GM18520 (cell line): ENCODE results near the gene NLGN1.

Experiments used
- ATAC-seq: cut with Tn5 transposase; IDR thresholded peaks from one replicate; pipeline ENCODE4 v1.9.1; 2021; ENCODE audit not compliant: unreplicated experiment

The NLGN1 gene

DNA sequence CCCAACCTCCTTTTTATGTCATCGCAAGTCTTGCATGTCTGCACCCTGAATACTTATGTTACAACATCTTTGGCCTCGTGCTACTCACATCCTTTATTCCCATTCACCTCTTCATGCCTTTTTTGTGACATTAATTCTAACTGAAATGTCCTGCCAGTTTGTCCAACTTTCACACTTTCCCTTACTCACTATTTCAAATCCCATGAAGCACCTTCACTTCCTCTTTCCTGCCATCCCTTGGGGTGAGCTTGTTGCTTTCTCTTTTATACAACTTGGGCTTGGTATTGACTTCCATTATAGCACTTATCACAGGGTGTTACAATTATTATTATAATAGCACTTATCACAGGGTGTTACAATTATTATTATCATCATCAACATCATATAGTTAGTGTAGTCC is 496.3 kb downstream of the NLGN1 start:
- ATAC-seq, result no peak

DNA sequence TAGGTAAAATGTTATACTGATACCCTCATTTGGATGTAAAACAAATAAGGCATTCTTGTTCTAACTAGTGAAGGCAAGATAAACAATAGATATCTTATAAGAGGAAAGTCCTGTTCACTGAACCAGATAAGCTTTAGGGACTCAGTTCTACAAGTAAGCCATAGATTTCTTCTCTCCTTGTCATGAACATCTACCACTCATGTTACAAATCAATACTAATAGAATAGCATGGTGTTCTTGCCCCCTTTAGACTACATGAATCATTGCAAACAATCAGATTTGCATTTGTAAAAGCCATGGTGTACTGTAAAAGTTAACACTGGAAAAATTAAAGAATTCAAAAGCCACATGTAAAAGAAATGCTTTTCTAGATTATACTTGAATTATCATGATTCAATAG is 500.1 kb downstream of the NLGN1 start:
- ATAC-seq, result no peak

DNA sequence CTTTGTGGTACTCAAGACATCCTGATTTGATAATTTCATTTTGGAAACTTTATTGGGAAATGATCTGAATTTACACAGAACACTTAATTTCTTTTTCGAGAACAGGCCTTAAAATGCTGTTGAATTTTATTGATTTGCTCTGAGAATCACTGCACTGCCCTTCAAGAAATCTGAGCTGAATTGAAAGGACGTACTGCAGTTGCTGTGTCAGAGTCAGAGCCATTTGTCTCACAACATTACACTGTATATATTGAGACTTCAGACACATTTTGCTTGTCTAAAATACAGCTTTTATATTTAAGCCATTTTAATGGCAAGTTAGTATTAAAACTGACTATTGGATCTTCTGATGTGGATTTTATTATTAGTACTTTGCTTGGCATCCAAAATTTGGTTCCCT is 504.1 kb downstream of the NLGN1 start:
- ATAC-seq, result no peak

DNA sequence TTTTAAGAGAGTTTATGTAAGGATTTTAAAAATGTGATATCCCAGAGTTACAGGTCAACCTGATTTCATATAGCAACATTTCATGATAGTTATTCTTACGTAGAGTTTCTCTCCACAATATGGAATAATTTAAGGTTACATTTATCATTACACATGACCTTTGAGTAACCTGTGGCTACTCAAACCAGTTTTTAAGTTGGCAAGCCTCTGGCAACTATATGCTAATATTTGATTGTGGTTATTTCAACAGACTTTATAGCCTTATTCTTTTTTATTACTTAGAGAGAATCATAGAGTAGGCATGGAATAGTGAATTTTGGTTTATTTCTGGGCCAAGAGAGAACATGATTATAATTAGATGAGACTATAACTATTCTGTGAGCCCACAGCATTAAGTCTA is 504.9 kb downstream of the NLGN1 start:
- no peak for ATAC-seq

DNA sequence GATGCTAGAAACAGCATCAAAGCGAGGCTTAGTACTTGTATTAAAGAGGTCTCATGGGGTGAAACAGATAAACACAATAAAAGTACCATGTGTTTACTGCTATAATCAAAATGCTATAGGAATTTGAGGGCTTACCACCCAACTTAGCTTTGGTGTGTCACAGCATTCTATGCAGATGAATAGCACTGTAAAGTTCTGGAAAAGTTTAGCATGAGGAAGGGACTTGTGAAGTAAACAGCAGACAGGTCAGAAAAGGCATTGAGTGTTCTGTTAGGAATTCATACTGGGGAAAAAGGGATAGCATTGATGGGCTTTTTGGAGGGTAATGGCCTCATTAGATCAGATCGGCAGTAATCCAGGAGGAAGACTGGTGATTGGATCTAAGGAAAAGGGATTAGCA is 505.3 kb downstream of the NLGN1 start:
- ATAC-seq, result no peak

DNA sequence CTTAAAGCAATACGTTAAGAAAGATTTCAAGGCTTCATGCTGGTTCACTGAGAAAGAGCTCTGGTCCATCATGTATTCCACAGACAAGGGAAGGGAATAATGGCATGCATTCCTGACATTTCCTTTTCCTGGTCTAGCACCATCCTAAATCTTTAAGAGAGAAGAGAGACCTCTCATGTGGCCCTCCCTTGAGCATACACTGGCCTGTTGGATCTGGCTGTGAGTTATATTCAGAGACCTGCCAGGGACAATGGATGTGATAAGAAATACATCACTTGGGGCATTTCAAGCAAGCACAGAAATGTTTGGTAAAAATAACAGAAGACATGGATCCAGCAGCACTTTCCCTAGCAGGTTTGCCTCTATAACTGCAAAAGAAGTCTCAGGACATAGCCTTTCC is 507.8 kb downstream of the NLGN1 start:
- no peak for ATAC-seq

DNA sequence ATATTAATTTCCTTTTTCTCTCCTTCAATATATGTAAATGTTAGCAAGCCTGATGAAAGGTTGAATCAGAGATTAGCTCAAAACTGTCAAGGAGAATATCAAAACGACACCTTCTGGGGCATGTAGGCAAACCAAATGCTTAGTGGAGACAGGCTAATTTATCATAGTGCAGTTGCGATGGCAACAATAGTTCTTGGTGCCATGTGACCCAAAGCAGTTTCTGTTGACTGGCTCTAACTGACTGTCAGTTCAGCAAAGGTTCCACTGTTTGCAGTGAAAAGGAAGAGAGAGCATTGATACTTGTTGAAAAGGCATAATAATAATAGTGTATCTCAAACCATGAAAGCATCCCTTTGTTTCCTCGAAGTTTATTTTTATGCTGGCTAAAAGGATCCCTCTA is 513.9 kb downstream of the NLGN1 start:
- ATAC-seq, result no peak

DNA sequence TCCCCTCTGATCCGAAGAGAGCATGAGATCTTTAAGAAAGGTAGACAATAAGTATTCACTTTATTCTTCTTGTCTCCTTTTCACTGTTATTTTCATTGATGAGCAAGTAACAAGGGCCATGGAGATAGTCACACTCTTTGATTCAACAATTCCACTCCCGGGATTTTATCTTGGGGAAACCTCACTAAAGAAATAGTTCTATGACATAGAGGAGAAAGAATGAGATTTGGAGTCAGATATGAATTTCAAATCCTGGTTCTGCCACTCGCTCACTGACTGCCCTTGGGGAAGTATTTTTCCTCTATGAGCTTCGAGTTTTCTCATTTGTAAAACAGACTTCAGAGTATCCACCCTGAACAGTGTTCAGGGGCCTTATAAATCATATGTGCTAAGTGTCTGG is 514.6 kb downstream of the NLGN1 start:
- no peak for ATAC-seq

DNA sequence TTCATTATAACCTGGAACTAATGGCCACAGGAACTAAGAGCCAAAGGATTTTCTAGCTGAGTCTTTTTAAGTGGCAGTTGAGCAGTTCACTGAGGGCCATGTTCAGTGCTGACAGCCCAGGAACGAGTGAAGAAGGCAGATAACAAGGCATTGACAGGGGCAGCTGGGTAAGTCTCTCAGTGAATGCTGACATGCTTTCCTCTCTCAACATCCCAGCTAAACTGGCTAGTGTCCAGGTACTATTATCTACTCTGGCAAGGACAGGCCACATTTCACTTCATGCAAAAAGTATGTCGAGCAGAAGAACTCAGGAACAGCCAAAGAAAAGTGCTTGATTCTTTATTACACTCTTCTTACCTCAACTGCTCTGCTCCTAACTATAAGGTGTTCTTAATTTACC is 515.9 kb downstream of the NLGN1 start:
- ATAC-seq, result no peak

DNA sequence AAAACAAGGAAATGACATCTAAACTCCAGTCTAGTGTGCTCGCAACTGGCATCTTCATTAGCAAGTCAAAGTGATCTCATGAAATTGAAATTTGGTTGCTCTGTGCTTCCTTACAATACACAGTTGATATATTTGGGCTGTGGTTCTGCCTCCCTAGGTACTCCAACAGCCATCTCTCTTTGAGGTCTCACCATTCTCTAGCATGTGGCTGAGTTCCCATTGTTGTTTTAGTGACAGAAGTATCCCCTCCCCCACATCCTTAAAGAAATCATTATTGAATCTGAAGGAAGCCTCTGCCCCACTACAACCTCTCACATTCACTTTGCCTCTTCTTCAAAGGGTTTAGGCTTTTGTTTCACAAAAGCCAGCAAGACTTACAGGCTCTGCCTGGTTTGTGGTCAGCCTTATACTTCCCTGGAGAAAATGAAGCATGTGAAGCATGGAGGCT is 516.5 kb downstream of the NLGN1 start:
- no peak for ATAC-seq

DNA sequence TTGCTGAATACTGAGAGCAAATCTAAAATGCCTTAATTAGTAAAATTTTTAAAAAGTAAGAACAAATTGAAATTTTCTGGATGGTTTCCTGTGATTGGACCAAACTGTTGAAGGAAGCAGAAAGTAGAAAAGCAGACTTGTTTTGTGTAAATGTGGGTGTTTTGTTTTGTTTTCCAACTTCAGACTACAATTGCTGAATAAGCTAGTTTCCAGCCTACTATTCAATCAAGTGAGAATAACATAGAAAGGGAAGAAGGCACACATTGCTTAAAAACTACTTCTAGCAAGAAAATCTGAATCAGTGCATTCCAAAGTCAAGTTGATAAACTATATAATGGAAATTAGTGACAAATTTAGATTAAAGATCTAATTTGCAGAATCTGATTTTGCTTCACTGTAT is 519.3 kb downstream of the NLGN1 start:
- ATAC-seq, result no peak

DNA sequence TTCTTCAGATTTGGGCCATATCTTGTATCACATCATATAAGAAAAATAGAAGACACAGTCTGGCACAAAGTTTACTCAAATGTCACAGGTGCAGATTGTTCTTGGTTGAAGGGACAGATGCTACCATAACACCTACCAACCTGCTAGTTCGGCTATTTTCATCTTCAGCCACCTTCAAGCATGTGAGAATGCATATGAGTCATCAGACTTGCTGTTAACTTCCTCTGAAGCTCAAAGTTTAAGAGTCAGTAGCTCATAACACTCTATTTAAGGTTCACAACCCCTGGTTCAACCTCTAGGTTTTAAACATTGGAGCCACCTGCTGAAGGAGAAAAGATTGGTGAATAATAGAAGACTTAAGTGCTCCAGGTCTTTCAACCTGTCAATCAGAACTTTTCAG is 522.8 kb downstream of the NLGN1 start:
- peak; percentile 91 for ATAC-seq

DNA sequence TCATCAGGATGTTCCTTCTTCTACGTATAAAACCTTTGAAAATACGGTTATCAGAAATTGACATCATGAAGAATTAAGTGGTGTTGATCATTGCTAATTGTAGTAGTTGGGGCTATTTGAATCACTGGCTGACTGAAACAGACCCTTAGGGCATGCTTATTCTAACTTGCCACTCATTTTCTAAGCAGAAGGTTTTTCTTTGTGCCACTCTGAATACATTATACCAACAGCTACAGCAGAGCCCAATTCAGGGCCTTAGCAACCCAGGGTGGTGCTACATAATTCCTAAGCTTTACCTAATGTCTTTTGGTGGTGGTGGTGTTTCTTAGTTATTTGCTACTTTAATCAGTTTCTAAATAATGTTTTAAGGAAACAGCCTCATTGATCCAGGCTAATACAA is 524.2 kb downstream of the NLGN1 start:
- ATAC-seq, result no peak

DNA sequence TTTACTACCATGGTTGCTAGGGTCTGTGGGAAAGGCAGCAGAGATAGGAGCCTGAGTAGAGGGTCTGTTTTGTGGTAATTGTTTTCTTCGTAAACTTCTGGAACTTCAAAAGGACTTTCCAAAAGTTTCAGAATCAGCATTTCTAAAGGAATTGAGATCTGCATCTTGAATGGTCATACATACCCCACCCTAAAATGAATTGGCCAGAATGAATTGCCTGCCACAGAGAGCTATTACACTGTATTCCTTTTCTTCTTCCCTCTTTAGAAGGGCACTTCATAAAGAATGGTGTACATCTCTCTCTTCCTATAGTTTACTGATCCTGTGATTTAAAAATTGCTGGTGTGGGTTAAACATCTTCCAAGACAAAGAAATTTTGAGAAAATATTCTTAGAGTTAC is 525.7 kb downstream of the NLGN1 start:
- ATAC-seq, result no peak

DNA sequence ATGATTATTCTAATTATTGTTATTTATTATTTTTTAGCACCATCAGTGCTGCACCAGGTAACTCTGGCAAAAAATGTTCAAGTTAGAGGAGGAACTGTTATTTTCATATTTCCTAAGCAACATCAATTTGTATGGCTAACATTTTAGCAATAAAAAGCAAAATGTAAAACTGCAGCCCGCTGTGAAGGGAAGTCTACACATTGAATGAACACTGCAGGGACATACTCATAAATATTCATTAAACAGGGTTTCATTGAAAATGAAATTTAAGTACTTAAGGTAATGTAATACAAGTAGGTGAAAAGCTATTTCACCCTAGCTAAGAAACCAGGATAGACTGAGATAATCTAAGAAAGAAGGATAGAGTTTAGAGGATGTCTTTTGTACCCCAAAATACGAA is 532.7 kb downstream of the NLGN1 start:
- ATAC-seq, result no peak

DNA sequence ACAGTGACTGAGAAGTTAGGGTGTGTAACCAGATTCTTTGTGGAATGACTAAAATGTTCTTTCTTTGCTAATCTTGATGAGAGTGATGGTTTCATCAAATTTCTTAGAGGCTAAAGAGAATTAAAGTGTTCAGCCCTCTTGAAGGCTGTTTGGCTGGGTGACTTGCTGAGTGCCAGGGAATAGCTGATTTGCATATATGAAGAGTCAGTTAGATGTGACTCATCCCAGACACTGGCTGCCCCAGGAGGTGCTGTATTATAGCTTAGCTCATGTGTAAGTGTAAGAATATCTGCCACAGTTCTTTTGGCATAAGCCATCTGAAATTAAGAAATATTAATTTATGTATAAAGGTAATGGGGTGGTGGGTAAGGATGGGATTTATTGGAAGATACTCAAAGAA is 535.1 kb downstream of the NLGN1 start:
- peak; percentile 62 for ATAC-seq

DNA sequence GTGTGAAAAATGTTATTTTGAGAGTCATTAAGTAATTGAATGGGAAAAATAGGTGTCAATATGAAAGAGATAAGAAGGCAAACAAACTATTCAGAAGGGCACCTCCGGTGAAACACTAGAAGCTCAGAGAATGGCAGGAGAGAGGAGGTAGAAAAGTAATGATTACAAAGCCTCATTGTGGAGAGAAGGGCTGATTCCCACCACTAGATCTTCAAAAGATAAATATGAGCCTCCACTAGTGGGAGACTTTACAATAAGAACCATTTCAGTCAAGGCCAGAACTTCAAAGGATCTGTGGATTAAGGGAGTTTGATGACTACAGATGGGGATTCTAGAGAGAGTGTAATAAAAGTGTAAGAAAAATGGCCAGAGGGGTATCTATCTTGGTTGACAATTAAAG is 535.6 kb downstream of the NLGN1 start:
- ATAC-seq, result no peak

DNA sequence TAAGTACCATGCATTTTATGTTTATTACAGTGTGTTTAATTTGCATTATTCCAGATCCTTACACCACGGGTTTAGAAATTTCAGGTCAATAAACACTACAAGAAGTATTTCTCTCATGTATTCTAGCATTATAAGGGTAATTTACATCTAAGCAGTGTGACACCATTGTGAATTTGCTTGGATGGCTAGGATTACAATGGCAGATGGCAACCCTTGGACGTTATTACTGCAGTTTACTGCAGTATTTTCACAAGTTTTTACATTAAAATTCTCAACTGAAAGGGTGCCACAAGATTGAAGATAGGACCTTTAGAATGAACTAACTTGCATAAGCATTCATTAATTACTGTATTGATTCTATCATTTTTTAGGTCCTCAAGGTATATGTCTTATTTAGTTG is 538.8 kb downstream of the NLGN1 start:
- no peak for ATAC-seq

DNA sequence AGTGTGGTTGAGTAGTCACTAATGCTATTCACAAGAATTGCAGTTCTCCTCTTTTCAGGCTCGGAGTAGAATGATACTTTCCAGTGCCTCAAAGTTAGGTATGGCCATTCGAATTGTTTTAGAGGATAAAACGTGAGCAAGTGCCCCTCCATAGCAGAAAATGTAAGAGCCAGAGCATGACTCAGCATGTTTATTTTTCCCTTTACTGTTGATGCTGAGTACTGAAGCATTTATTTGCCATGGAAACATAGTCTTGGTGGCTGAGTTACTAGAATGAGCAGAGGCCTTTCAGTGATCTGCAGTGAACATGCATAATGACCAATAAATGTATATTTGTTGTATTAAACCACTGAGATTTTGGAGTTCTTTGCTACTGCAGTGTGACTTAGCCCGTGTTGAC is 540.6 kb downstream of the NLGN1 start:
- no peak for ATAC-seq

DNA sequence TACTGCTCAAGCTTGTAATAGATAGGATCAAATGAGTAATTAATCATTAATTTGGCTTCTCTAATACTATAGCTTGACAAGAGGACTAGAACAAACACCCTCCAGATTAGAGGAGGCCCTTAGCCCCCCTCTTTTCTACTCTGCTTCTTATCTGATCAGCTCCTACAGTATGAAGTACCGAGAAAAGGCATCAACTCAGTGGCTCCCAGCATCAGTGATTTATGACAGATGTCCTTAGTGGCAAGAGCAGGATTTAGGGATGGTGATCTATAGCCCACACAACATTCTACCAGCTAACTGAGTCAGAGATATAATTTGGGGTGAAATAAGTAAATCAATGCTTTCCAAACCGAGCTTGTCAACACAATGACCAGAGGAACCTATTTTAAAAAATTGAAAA is 541.1 kb downstream of the NLGN1 start:
- no peak for ATAC-seq

DNA sequence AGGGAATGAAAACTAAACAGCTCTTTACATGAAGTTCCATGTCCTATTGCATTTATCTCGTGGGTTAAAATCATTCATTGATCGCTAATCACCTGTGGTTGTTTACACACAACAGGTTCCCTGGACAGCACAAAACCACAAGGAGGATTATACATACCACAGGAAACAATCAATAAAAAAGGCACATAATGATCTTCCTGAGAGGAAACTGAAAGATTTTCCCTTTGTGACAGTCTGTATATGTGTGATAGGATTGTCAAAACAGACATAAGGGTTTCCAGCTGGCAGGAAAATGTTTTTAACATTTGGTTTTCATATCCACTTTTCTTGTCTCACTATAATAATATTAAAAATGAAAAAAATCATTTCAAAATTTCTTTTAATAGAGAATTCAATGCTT is 541.8 kb downstream of the NLGN1 start:
- no peak for ATAC-seq

DNA sequence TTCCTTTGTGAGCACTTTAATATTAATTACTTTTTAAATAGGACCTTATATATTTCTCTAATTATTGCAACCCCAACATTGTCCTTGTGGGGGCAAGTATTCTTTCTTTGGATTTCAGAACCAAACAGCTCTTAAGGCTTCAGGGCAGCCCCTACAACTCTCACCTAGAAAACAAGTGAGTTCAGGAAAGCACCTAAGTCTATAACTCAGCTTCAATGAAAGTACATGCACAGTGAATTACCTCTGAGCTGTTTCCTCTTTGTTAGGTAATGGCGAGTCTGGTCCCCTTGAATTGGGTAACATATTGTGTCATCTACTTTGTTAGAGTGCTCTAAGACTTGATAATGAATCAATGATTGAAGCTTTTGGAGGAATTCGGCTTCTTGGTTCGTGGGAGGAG is 545.7 kb downstream of the NLGN1 start:
- ATAC-seq, result no peak

DNA sequence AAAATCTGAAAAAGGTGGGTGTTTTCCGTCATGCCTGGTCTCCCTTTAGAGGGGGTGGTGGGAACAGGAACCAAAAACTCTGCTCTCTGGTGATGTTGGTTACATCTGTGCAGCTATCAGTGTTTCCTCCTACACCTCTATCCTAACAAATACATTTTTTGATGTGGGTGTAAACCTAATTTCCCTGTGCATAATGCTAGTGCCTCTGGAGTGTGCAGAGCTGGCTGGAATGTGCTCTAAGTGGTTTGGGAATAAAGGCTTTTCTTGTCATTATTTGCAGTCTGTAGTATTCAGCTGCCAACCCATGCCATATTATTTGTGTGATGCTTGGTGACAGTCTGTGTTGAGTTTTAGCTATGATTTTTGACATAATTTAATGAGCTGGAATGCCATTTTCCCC is 547.6 kb downstream of the NLGN1 start:
- ATAC-seq, result no peak

DNA sequence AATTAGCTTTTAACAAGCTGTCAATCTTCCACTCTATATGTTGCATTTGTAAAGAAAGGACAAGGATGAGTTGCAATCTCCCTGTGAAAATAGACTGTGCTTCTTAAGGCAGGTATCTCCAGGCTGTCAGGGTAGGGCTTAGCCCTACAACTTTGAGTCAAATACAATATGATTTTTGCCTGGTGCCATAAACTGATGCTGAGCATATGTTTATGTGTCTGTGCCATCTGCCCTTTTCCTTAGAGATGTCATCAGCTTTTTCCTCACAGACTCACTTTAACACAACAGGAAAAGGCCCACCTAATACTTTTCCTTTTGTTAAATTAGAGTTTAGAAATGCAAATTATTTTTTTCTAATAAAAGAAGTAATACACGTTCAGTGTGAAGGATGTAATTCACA is 548.3 kb downstream of the NLGN1 start:
- ATAC-seq, result no peak
